Panc1 (cell line): ENCODE measurements around the gene RAB3IL1. TPM values are rescaled to one million over a fixed set of nuclear protein-coding genes. Genes with fewer than 3 reads are reported as not detected.

Experiments
- ATAC-seq: fragments of 200-7000 bp; cut with Tn5 transposase; 2 replicates; pipeline ENCODE4 v1.9.1; 2020; ENCODE audit warnings: mild to moderate bottlenecking, moderate library complexity
- BruUV-seq: library from RNA; stranded (reverse); fragments of 400-500 nt; replicated peaks from 2 replicates; lab custom pipeline; 2021; lab: Mats Ljungman, UMichigan
- CTCF ChIA-PET: fragments of 300-600 bp; sonication (Branson Sonifier 250); formaldehyde crosslinking; loops from one replicate; lab custom pipeline; 2022; ENCODE audit warnings: antibody characterized with exemption; lab: Charles Lee
- POLR2A ChIA-PET: fragments of 300-600 bp; sonication (Branson Sonifier 250); formaldehyde crosslinking; loops from one replicate; lab custom pipeline; 2022; ENCODE audit warnings: antibody characterized with exemption; lab: Charles Lee
- DNase-seq: peaks from one replicate; pipeline ENCODE4 v3.0.0-alpha.2; 2010; ENCODE audit warnings: low read depth, low spot score
- H3K27ac ChIP-seq: 2 replicates; pipeline ENCODE4 v1.5.1; 2011; ENCODE audit warnings: mild to moderate bottlenecking, low read length, inconsistent platforms
- H3K27me3 ChIP-seq: fragments of 200-500 bp; sonication (Bioruptor generic); 2 replicates; pipeline ENCODE4 v1.6.0; 2014; ENCODE audit warnings: low read length, inconsistent platforms; ENCODE audit not compliant: control insufficient read depth, insufficient read depth
- H3K36me3 ChIP-seq: fragments of 200-500 bp; sonication (Bioruptor generic); 2 replicates; pipeline ENCODE4 v1.5.1; 2014; ENCODE audit warnings: inconsistent platforms, mild to moderate bottlenecking, low read length, moderate library complexity; ENCODE audit not compliant: control insufficient read depth, insufficient read depth
- H3K4me1 ChIP-seq: 2 replicates; pipeline ENCODE4 v1.5.1; 2011; ENCODE audit warnings: inconsistent platforms, mild to moderate bottlenecking, low read length, moderate library complexity; ENCODE audit not compliant: control insufficient read depth, insufficient read depth
- H3K4me3 ChIP-seq, 2 experiments: 2 replicates each; pipeline ENCODE4 v1.5.1; 2011 to 2012; ENCODE audit warnings: low read depth in 2 of 2, low read length in 2 of 2, mild to moderate bottlenecking in 2 of 2, inconsistent platforms in 1 of 2, moderate library complexity in 1 of 2
- H3K9me3 ChIP-seq: fragments of 200-500 bp; sonication (Bioruptor generic); 2 replicates; pipeline ENCODE4 v1.5.1; 2014; ENCODE audit warnings: low read depth, mild to moderate bottlenecking, inconsistent platforms, low read length, moderate library complexity; ENCODE audit not compliant: control insufficient read depth, insufficient read depth
- POLR2AphosphoS5 ChIP-seq: IDR thresholded peaks from 2 replicates; pipeline ENCODE4 v1.6.1; 2012; ENCODE audit warnings: mild to moderate bottlenecking, low read depth, low read length, moderate library complexity
- SIN3A ChIP-seq: IDR thresholded peaks from 2 replicates; pipeline ENCODE4 v1.6.1; 2012; ENCODE audit warnings: low read depth, mild to moderate bottlenecking, low read length, moderate library complexity, borderline replicate concordance; ENCODE audit not compliant: insufficient read depth
- TCF7L2 ChIP-seq: IDR thresholded peaks from 2 replicates; pipeline ENCODE4 v1.6.1; 2011; ENCODE audit warnings: mild to moderate bottlenecking, low read depth, low read length, inconsistent platforms
- in situ Hi-C: cut with HindIII; loops from 2 replicates; pipeline ENCODE4 v1.10.0; 2016; ENCODE audit warnings: low sequenced_read_pairs, low pct_unique_long_range_greater_than_20kb
- intact Hi-C: fragments of 100-400 bp; cut with micrococcal nuclease; formaldehyde crosslinking; loops from one replicate; pipeline ENCODE4 v1.10.0; 2022; ENCODE audit not compliant: unreplicated experiment
- total RNA-seq: library from RNA; stranded (reverse); gene quantifications from one replicate; pipeline ENCODE4 v1.2.1, GENCODE V29; 2021; ENCODE audit not compliant: unreplicated experiment
- TF ChIP-seq, protein P1 (sequence below), 2 experiments: IDR thresholded peaks; 2 replicates each; pipeline ENCODE4 v1.6.1; 2011 to 2012; ENCODE audit warnings: low read depth in 2 of 2, control low read depth in 1 of 2, low read length in 1 of 2, mild to moderate bottlenecking in 1 of 2, moderate library complexity in 1 of 2; ENCODE audit not compliant: insufficient read depth in 1 of 2
- TF ChIP-seq, protein P2 (sequence below): fragments of 450-650 bp; IDR thresholded peaks from 2 replicates; pipeline ENCODE4 v1.5.1; 2017; ENCODE audit warnings: mild to moderate bottlenecking

Gene RAB3IL1
- total RNA-seq, 1 experiment from 2014 or later = 8.9 TPM

DNA sequence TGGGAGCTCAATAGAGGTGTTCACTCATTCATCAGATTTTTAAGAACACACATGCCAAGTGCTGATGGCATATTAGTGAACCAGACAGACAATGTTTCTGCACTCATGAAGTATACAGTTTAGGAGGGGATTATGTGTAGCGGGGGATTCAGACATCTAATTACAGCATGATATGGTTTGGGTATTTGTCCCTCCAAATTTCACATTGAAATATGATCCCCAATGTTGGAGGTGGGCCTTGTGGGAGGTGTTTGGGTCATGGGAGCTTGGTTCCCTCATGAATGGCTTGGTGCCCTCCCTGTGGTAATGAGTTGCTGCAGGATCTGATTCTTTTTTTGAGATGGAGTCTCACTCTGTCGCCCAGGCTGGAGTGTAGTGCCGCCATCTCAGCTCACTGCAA is 8.9 kb upstream of the RAB3IL1 start:
- no peaks in the 10 kb centered on the region for H3K36me3 ChIP-seq
- H3K27ac ChIP-seq = no peak overlapping the region
- POLR2A ChIA-PET = no interaction called here
- no peaks in the 10 kb centered on the region for H3K4me1 ChIP-seq
- intact Hi-C loops = no loop called here
- CTCF ChIA-PET = interaction anchor here (0.5 to 1.2 kb wide), 5 partner anchors 12 to 188 kb away, joined by 3 to 9 read pairs (median 4); no protein-coding TSS in a partner anchor
- no peaks in the 10 kb centered on the region for H3K9me3 ChIP-seq
- no peak overlapping the region for H3K4me3 ChIP-seq
- DNase-seq (no peak), ATAC-seq (no peak)
- TF ChIP-seq TCF7L2 (no peak), POLR2AphosphoS5 (no peak), SIN3A (no peak)
- TF ChIP-seq, protein P1, sequence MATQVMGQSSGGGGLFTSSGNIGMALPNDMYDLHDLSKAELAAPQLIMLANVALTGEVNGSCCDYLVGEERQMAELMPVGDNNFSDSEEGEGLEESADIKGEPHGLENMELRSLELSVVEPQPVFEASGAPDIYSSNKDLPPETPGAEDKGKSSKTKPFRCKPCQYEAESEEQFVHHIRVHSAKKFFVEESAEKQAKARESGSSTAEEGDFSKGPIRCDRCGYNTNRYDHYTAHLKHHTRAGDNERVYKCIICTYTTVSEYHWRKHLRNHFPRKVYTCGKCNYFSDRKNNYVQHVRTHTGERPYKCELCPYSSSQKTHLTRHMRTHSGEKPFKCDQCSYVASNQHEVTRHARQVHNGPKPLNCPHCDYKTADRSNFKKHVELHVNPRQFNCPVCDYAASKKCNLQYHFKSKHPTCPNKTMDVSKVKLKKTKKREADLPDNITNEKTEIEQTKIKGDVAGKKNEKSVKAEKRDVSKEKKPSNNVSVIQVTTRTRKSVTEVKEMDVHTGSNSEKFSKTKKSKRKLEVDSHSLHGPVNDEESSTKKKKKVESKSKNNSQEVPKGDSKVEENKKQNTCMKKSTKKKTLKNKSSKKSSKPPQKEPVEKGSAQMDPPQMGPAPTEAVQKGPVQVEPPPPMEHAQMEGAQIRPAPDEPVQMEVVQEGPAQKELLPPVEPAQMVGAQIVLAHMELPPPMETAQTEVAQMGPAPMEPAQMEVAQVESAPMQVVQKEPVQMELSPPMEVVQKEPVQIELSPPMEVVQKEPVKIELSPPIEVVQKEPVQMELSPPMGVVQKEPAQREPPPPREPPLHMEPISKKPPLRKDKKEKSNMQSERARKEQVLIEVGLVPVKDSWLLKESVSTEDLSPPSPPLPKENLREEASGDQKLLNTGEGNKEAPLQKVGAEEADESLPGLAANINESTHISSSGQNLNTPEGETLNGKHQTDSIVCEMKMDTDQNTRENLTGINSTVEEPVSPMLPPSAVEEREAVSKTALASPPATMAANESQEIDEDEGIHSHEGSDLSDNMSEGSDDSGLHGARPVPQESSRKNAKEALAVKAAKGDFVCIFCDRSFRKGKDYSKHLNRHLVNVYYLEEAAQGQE (IDR thresholded peaks at IDR 0.05; ENCODE audit: insufficient read depth in 1 of 2, low read depth in 2 of 2, low read length in 1 of 2) = no peak
- TF ChIP-seq, protein P2, sequence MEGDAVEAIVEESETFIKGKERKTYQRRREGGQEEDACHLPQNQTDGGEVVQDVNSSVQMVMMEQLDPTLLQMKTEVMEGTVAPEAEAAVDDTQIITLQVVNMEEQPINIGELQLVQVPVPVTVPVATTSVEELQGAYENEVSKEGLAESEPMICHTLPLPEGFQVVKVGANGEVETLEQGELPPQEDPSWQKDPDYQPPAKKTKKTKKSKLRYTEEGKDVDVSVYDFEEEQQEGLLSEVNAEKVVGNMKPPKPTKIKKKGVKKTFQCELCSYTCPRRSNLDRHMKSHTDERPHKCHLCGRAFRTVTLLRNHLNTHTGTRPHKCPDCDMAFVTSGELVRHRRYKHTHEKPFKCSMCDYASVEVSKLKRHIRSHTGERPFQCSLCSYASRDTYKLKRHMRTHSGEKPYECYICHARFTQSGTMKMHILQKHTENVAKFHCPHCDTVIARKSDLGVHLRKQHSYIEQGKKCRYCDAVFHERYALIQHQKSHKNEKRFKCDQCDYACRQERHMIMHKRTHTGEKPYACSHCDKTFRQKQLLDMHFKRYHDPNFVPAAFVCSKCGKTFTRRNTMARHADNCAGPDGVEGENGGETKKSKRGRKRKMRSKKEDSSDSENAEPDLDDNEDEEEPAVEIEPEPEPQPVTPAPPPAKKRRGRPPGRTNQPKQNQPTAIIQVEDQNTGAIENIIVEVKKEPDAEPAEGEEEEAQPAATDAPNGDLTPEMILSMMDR = no peak
- no peaks in the 10 kb centered on the region for H3K27me3 ChIP-seq
- BruUV-seq = no TSS peak
- in situ Hi-C loops = no loop called here

DNA sequence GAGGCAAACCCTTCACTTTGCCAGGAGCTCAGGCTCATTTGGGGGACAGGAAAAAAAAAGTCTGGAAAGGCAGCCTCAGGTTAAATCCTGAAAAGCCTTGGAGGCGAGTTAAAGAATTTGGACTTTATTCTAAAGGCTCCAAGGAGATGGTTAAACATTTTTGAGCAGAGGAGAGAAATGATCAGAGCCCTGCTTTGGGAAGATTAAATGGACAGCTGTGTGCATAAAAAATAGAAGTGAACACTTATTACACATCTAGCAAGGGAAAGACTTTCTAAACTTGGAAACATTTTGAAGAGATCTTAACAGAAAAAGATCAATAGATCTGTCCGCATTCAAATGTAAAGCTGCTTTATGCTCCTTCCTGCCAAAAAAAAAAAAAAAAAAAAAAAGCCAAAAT is 8.4 kb upstream of the RAB3IL1 start:
- Histone ChIP-seq H3K4me1 (no peaks in the 10 kb centered on the region), H3K9me3 (no peaks in the 10 kb centered on the region), H3K36me3 (no peaks in the 10 kb centered on the region), H3K4me3 (no peak overlapping the region), H3K27me3 (no peaks in the 10 kb centered on the region), H3K27ac (no peak overlapping the region)
- DNase-seq (no peak), ATAC-seq (no peak)
- ChIA-PET CTCF (interaction anchor here (0.5 to 1.2 kb wide), 6 partner anchors 12 to 1962 kb away, joined by 3 to 9 read pairs (median 5); partner anchors contain the start of gene OOSP4A), POLR2A (no interaction called here)
- BruUV-seq = no TSS peak
- TF ChIP-seq, protein P1 (IDR thresholded peaks at IDR 0.05; ENCODE audit: insufficient read depth in 1 of 2, low read depth in 2 of 2, low read length in 1 of 2) = no peak
- TF ChIP-seq, protein P2 = no peak
- TF ChIP-seq SIN3A = no peak
- no peak for TF ChIP-seq POLR2AphosphoS5
- no peak for TF ChIP-seq TCF7L2
- intact Hi-C loops (no loop called here), in situ Hi-C loops (no loop called here)
